HEK293T (cell line): Measurements from ENCODE around the gene TPP1.

Experiments used
- CTCF ChIA-PET: fragments of 350-600 bp; formaldehyde crosslinking; extraction: SDS; loops from one replicate; lab custom pipeline; 2021; ENCODE audit warnings: antibody characterized with exemption, inconsistent platforms; lab: Yijun Ruan, JAX
- POLR2A ChIA-PET: fragments of 350-600 bp; formaldehyde crosslinking; extraction: SDS; loops from one replicate; lab custom pipeline; 2020; ENCODE audit warnings: antibody characterized with exemption, inconsistent platforms; lab: Yijun Ruan, JAX
- DNase-seq: peaks from one replicate; pipeline ENCODE4 v3.0.0; 2012; ENCODE audit warnings: mixed read lengths; ENCODE audit errors: extremely low spot score
- ARNT ChIP-seq: fragments of 450-650 bp; IDR thresholded peaks from 2 replicates; pipeline ENCODE4 v1.6.1; 2017; ENCODE audit warnings: mild to moderate bottlenecking
- BHLHE40 ChIP-seq: fragments of 450-650 bp; IDR thresholded peaks from 2 replicates; pipeline ENCODE4 v1.6.1; 2016; ENCODE audit warnings: mild to moderate bottlenecking, moderate library complexity, borderline replicate concordance
- CTBP1 ChIP-seq: fragments of 450-650 bp; IDR thresholded peaks from 2 replicates; pipeline ENCODE4 v1.6.1; 2016; ENCODE audit warnings: borderline replicate concordance
- ELF4 ChIP-seq: fragments of 450-650 bp; IDR thresholded peaks from 2 replicates; pipeline ENCODE4 v1.6.1; 2017; ENCODE audit warnings: antibody characterized with exemption
- FOXA1 ChIP-seq: fragments of 450-650 bp; IDR thresholded peaks from 2 replicates; pipeline ENCODE4 v1.6.1; 2016; ENCODE audit warnings: mild to moderate bottlenecking
- FOXK2 ChIP-seq: fragments of 450-650 bp; IDR thresholded peaks from 2 replicates; pipeline ENCODE4 v1.6.1; 2016; ENCODE audit warnings: mild to moderate bottlenecking
- FOXM1 ChIP-seq: fragments of 450-650 bp; IDR thresholded peaks from 2 replicates; pipeline ENCODE4 v1.6.1; 2017; ENCODE audit warnings: mild to moderate bottlenecking, borderline replicate concordance
- HDGF ChIP-seq: fragments of 450-650 bp; IDR thresholded peaks from 2 replicates; pipeline ENCODE4 v1.6.1; 2017; ENCODE audit warnings: antibody characterized with exemption, borderline replicate concordance
- L3MBTL2 ChIP-seq: fragments of 450-650 bp; conservative IDR thresholded peaks from 2 replicates; pipeline ENCODE4 v1.6.1; 2016; ENCODE audit warnings: mild to moderate bottlenecking
- LEF1 ChIP-seq: fragments of 450-650 bp; IDR thresholded peaks from 2 replicates; pipeline ENCODE4 v1.6.1; 2017; ENCODE audit warnings: mild to moderate bottlenecking, borderline replicate concordance
- NFRKB ChIP-seq: fragments of 450-650 bp; IDR thresholded peaks from 2 replicates; pipeline ENCODE4 v1.6.1; 2016; ENCODE audit warnings: mild to moderate bottlenecking, moderate library complexity
- PKNOX1 ChIP-seq: fragments of 450-650 bp; IDR thresholded peaks from 2 replicates; pipeline ENCODE4 v1.6.1; 2016
- SP1 ChIP-seq: fragments of 450-650 bp; IDR thresholded peaks from 2 replicates; pipeline ENCODE4 v1.6.1; 2017
- SUZ12 ChIP-seq: fragments of 450-650 bp; IDR thresholded peaks from 2 replicates; pipeline ENCODE4 v1.6.1; 2016; ENCODE audit warnings: mild to moderate bottlenecking
- TARDBP ChIP-seq: fragments of 450-650 bp; IDR thresholded peaks from 2 replicates; pipeline ENCODE4 v1.6.1; 2016
- ZNF384 ChIP-seq: fragments of 450-650 bp; IDR thresholded peaks from 2 replicates; pipeline ENCODE4 v1.6.1; 2016

TPP1 gene

GRCh38 chr11:6663794-6664469, 44.7 kb upstream of the TPP1 start:
- TF ChIP-seq PKNOX1 (peak; percentile 26; the same call in 1 of the 2 replicates), CTBP1 (no peak), LEF1 (no peak)
- no peak for DNase-seq
- ChIA-PET CTCF (no interaction called here), POLR2A (no interaction called here)

GRCh38 chr11:6660712-6661111, 41.5 kb upstream of the TPP1 start:
- DNase-seq: no peak
- TF ChIP-seq NFRKB: no peak
- no peak for TF ChIP-seq BHLHE40
- no peak for TF ChIP-seq HDGF
- ChIA-PET CTCF (no interaction called here), POLR2A (no interaction called here)

GRCh38 chr11:6658647-6659046, 39.4 kb upstream of the TPP1 start:
- CTCF ChIA-PET: no interaction called here
- no peak for DNase-seq
- TF ChIP-seq LEF1: no peak
- no peak for TF ChIP-seq FOXK2
- no peak for TF ChIP-seq CTBP1
- TF ChIP-seq SP1: no peak
- no peak for TF ChIP-seq BHLHE40
- TF ChIP-seq ELF4: no peak
- TF ChIP-seq ZNF384: no peak
- POLR2A ChIA-PET: no interaction called here

GRCh38 chr11:6657346-6657745, 38.1 kb upstream of the TPP1 start:
- CTCF ChIA-PET: interaction anchor here (1.2 kb wide), 1 partner anchor 10 kb away, joined by 5 read pairs; no protein-coding TSS in a partner anchor
- TF ChIP-seq SUZ12 (no peak), PKNOX1 (no peak), CTBP1 (no peak), ARNT (no peak), FOXA1 (no peak), ELF4 (no peak), TARDBP (no peak), HDGF (no peak), ZNF384 (no peak)
- POLR2A ChIA-PET: no interaction called here
- DNase-seq: no peak

- ChIA-PET CTCF (interaction anchor here (1.2 kb wide), 1 partner anchor 11 kb away, joined by 5 read pairs; no protein-coding TSS in a partner anchor), POLR2A (no interaction called here)
- no peak for DNase-seq
- TF ChIP-seq FOXA1: no peak
- TF ChIP-seq FOXK2: no peak
- TF ChIP-seq TARDBP: no peak
- no peak for TF ChIP-seq HDGF
- TF ChIP-seq PKNOX1: no peak
- TF ChIP-seq ELF4: no peak
- no peak for TF ChIP-seq NFRKB
- TF ChIP-seq BHLHE40: no peak
- no peak for TF ChIP-seq ZNF384
- no peak for TF ChIP-seq LEF1
- no peak for TF ChIP-seq L3MBTL2
- no peak for TF ChIP-seq CTBP1
Observed at GRCh38 chr11:6656936-6657335, 37.7 kb upstream of the TPP1 start.

- CTCF ChIA-PET: interaction anchor here (1.2 kb wide), 1 partner anchor 11 kb away, joined by 5 read pairs; no protein-coding TSS in a partner anchor
- DNase-seq: no peak
- no peak for TF ChIP-seq BHLHE40
- TF ChIP-seq NFRKB: no peak
- TF ChIP-seq FOXM1: no peak
- TF ChIP-seq HDGF: no peak
- TF ChIP-seq ELF4: no peak
- no peak for TF ChIP-seq TARDBP
- TF ChIP-seq ARNT: no peak
- TF ChIP-seq SP1: no peak
- TF ChIP-seq ZNF384: no peak
- TF ChIP-seq LEF1: no peak
- no peak for TF ChIP-seq FOXK2
- TF ChIP-seq FOXA1: no peak
- no peak for TF ChIP-seq L3MBTL2
- no peak for TF ChIP-seq SUZ12
- POLR2A ChIA-PET: no interaction called here
Observed at GRCh38 chr11:6656584-6656915, 37.3 kb upstream of the TPP1 start.
